HEK293 (cell line): ENCODE data around the gene TXNIP.

Experiments used
- CTCF ChIA-PET: fragments of 350-600 bp; formaldehyde crosslinking; extraction: SDS; loops from one replicate; lab custom pipeline; 2021; ENCODE audit warnings: antibody characterized with exemption; lab: Yijun Ruan, JAX
- POLR2A ChIA-PET: fragments of 300-600 bp; formaldehyde crosslinking; extraction: SDS; loops from one replicate; lab custom pipeline; 2020; ENCODE audit warnings: antibody characterized with exemption, inconsistent platforms; lab: Yijun Ruan, JAX
- H3K27ac ChIP-seq: fragments of 200-500 bp; sonication (Bioruptor generic); 2 replicates; pipeline ENCODE4 v1.5.1; 2014; ENCODE audit warnings: low read depth, low read length, control low read depth, inconsistent platforms; ENCODE audit errors: extremely low read depth
- H3K36me3 ChIP-seq, 2 experiments: fragments of 200-500 bp in 1 of 2; sonication (Bioruptor generic) in 1 of 2; 1 replicate in 1 of 2; 2 replicates in 1 of 2; pipeline ENCODE4 v1.5.1; 2014 to 2017; ENCODE audit warnings: inconsistent platforms in 2 of 2, low read length in 2 of 2; ENCODE audit not compliant: control insufficient read depth in 2 of 2, insufficient read depth in 1 of 2
- H3K4me1 ChIP-seq: fragments of 200-500 bp; sonication (Bioruptor generic); 2 replicates; pipeline ENCODE4 v1.5.1; 2014; ENCODE audit warnings: mild to moderate bottlenecking, low read length, inconsistent platforms; ENCODE audit not compliant: control insufficient read depth, insufficient read depth
- H3K4me3 ChIP-seq: 2 replicates; pipeline ENCODE4 v1.5.1; 2011; ENCODE audit warnings: low read depth, mild to moderate bottlenecking, control low read depth, low read length, moderate library complexity
- H3K9me3 ChIP-seq: fragments of 200-500 bp; sonication (Bioruptor generic); 2 replicates; pipeline ENCODE4 v1.5.1; 2014; ENCODE audit warnings: low read depth, low read length, inconsistent platforms; ENCODE audit not compliant: control insufficient read depth, insufficient read depth
- ATF2 ChIP-seq: fragments of 450-650 bp; formaldehyde crosslinking; IDR thresholded peaks from 2 replicates; pipeline ENCODE4 v1.5.1; 2016; ENCODE audit warnings: missing biosample characterization, missing genetic modification characterization, low read depth
- KLF16 ChIP-seq: fragments of 450-650 bp; formaldehyde crosslinking; IDR thresholded peaks from 2 replicates; pipeline ENCODE4 v1.5.1; 2017; ENCODE audit warnings: missing biosample characterization, missing genetic modification characterization
- OSR2 ChIP-seq: fragments of 450-650 bp; formaldehyde crosslinking; IDR thresholded peaks from 2 replicates; pipeline ENCODE4 v1.5.1; 2016; ENCODE audit warnings: missing biosample characterization, missing genetic modification characterization
- PRDM10 ChIP-seq: fragments of 450-650 bp; formaldehyde crosslinking; IDR thresholded peaks from 2 replicates; pipeline ENCODE4 v1.5.1; 2016; ENCODE audit warnings: missing biosample characterization, missing genetic modification characterization
- WT1 ChIP-seq: fragments of 450-650 bp; formaldehyde crosslinking; IDR thresholded peaks from 2 replicates; pipeline ENCODE4 v1.5.1; 2016; ENCODE audit warnings: missing biosample characterization, missing genetic modification characterization
- YY1 ChIP-seq: fragments of 450-650 bp; formaldehyde crosslinking; IDR thresholded peaks from 2 replicates; pipeline ENCODE4 v1.5.1; 2018; ENCODE audit warnings: missing biosample characterization, missing genetic modification characterization
- ZBTB17 ChIP-seq: fragments of 450-650 bp; formaldehyde crosslinking; IDR thresholded peaks from 2 replicates; pipeline ENCODE4 v1.5.1; 2016; ENCODE audit warnings: missing biosample characterization, missing genetic modification characterization
- ZNF133 ChIP-seq: fragments of 450-650 bp; formaldehyde crosslinking; IDR thresholded peaks from 2 replicates; pipeline ENCODE4 v1.5.1; 2016; ENCODE audit warnings: missing biosample characterization, missing genetic modification characterization
- ZNF335 ChIP-seq: fragments of 450-650 bp; formaldehyde crosslinking; conservative IDR thresholded peaks from 2 replicates; pipeline ENCODE4 v1.5.1; 2016; ENCODE audit warnings: missing biosample characterization, missing genetic modification characterization
- ZNF416 ChIP-seq: fragments of 450-650 bp; formaldehyde crosslinking; IDR thresholded peaks from 2 replicates; pipeline ENCODE4 v1.5.1; 2016; ENCODE audit warnings: missing biosample characterization, missing genetic modification characterization
- ZNF777 ChIP-seq: fragments of 450-650 bp; formaldehyde crosslinking; IDR thresholded peaks from 2 replicates; pipeline ENCODE4 v1.5.1; 2017; ENCODE audit warnings: missing biosample characterization, missing genetic modification characterization, borderline replicate concordance
- TF ChIP-seq, protein P1 (sequence below): fragments of 450-650 bp; formaldehyde crosslinking; IDR thresholded peaks from 2 replicates; pipeline ENCODE4 v1.5.1; 2016; ENCODE audit warnings: missing biosample characterization, missing genetic modification characterization
- TF ChIP-seq, protein P2 (sequence below): fragments of 450-650 bp; formaldehyde crosslinking; IDR thresholded peaks from 2 replicates; pipeline ENCODE4 v1.5.1; 2016; ENCODE audit warnings: missing biosample characterization, missing genetic modification characterization

Gene TXNIP

DNA sequence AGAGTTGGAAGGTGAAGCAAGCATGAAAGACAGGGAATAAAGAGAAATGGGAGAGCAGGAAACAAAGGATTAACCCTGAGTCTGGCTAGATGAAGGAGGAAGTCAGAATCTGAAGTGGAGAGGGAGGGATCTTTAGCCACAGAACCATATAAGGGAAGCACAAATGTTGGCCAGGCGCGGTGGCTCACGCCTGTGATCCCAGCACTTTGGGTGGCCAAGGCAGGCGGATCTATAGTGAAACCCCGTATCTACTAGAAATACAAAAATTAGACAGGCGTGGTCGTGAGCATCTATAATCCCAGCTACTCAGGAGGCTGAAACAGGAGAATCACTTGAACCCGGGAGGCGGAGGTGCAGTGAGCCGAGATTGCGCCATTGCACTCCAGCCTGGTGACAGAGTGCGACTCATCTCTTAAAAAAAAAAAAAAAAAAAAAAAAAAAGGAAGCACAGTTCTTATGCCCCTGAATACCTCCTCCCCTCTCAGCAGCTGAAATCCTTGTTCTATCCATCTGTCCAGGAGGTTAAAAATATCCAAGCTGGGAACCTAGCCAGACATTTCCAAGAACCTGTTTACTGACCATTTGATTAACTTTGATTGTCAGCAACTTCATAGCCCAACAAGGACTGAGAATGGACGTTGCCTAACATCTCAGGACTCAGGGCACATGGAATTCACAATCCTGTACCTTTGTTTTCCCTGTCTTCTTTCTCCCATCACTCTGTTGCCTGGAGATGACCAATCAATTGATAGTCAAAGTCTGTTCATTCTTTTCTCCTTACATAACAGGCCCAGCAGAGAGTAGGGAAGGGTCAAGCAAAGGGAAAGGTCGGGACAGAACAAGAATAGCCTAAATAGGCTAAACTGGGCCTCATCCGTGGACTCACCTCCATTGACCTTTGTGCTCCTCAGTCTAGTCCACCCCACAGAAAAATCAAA lies 10.6 kb downstream of the TXNIP start:
- Histone ChIP-seq H3K36me3 (no peaks in the 10 kb centered on the region), H3K9me3 (no peaks in the 10 kb centered on the region), H3K4me3 (no peak overlapping the region), H3K27ac (no peak overlapping the region), H3K4me1 (no peaks in the 10 kb centered on the region)
- CTCF ChIA-PET = interaction anchor here (0.6 kb wide), 2 partner anchors 50 to 101 kb away, joined by 3 to 4 read pairs; no protein-coding TSS in a partner anchor
- TF ChIP-seq ZNF416 (tag by site-specific recombination) (no peak), KLF16 (tag by site-specific recombination) (peak; percentile 21; the same call in 1 of the 2 replicates), OSR2 (tag by site-specific recombination) (peak; percentile 56; the same call in 1 of the 2 replicates), PRDM10 (0 out of 2 replicates have a peak, but pooled peaks have one; percentile 14), ZBTB17 (tag by site-specific recombination) (peak; percentile 20; the same call in 1 of the 2 replicates), ATF2 (peak; percentile 2; the same call in 1 of the 2 replicates), YY1 (tag by site-specific recombination) (no peak), ZNF335 (tag by site-specific recombination) (peak; percentile 32; the same call in 1 of the 2 replicates)
- TF ChIP-seq, protein P1, sequence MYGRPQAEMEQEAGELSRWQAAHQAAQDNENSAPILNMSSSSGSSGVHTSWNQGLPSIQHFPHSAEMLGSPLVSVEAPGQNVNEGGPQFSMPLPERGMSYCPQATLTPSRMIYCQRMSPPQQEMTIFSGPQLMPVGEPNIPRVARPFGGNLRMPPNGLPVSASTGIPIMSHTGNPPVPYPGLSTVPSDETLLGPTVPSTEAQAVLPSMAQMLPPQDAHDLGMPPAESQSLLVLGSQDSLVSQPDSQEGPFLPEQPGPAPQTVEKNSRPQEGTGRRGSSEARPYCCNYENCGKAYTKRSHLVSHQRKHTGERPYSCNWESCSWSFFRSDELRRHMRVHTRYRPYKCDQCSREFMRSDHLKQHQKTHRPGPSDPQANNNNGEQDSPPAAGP = 0 out of 2 replicates have a peak, but pooled peaks have one; percentile 39
- TF ChIP-seq, protein P2, sequence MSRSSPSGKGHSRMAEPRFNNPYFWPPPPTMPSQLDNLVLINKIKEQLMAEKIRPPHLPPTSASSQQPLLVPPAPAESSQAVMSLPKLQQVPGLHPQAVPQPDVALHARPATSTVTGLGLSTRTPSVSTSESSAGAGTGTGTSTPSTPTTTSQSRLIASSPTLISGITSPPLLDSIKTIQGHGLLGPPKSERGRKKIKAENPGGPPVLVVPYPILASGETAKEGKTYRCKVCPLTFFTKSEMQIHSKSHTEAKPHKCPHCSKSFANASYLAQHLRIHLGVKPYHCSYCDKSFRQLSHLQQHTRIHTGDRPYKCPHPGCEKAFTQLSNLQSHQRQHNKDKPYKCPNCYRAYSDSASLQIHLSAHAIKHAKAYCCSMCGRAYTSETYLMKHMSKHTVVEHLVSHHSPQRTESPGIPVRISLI (tag by site-specific recombination) = 0 out of 2 replicates have a peak, but pooled peaks have one; percentile 49
- POLR2A ChIA-PET = interaction anchor here (1.2 kb wide), 1 partner anchor 11 kb away, joined by 3 read pairs; the partner anchor contains the start of gene TXNIP

- Histone ChIP-seq H3K4me1 (no peaks in the 10 kb centered on the region), H3K9me3 (no peaks in the 10 kb centered on the region), H3K4me3 (no peak overlapping the region), H3K36me3 (no peaks in the 10 kb centered on the region), H3K27ac (no peak overlapping the region)
- ChIA-PET CTCF (interaction anchor here (0.6 kb wide), 1 partner anchor 100 kb away, joined by 3 read pairs; no protein-coding TSS in a partner anchor), POLR2A (no interaction called here)
- TF ChIP-seq ZNF777 (tag by site-specific recombination) (no peak), ZNF133 (tag by site-specific recombination) (no peak), WT1 (tag by site-specific recombination) (no peak)
- TF ChIP-seq, protein P1 = no peak
These were observed 11.3 kb downstream of the TXNIP start for GRCh38 chr1:145985129-145985501.
